ENCODE data around the gene OSBPL1A. TPM values are rescaled to one million over a fixed set of nuclear protein-coding genes. Genes with fewer than 3 reads are reported as not detected.

Gene OSBPL1A
- total RNA-seq, 4 donors from 2014 or later = 31.0 to 42.2 (median 32.4) TPM

- no peaks in the 10 kb centered on the region for H3K9me3 ChIP-seq
- WGBS = 92% methylated on average over 2 of the region's 2 CpGs
- H3K27ac ChIP-seq = no peak overlapping the region
- peaks cover 5% of the 10 kb centered on the region for H3K4me1 ChIP-seq
- peaks cover 3% of the 10 kb centered on the region for H3K36me3 ChIP-seq
- TF ChIP-seq CTCF (IDR thresholded peaks at IDR 0.05) = no peak
- TF ChIP-seq POLR2AphosphoS5 (IDR thresholded peaks at IDR 0.05) = no peak
- no peak for TF ChIP-seq POLR2A (IDR thresholded peaks at IDR 0.05)
- no peak for TF ChIP-seq EP300 (IDR thresholded peaks at IDR 0.05)
- no peak overlapping the region for H3K4me3 ChIP-seq
- no peak for DNase-seq (ENCODE audit: low spot score in 2 of 2)
- H3K27me3 ChIP-seq = no peaks in the 10 kb centered on the region
Measured at GRCh38 chr18:24220318-24220688, 177.3 kb downstream of the OSBPL1A start.

- peaks cover 8% of the 10 kb centered on the region for H3K4me1 ChIP-seq
- TF ChIP-seq EP300 (IDR thresholded peaks at IDR 0.05) (no peak), POLR2AphosphoS5 (IDR thresholded peaks at IDR 0.05) (no peak), POLR2A (IDR thresholded peaks at IDR 0.05) (no peak), CTCF (IDR thresholded peaks at IDR 0.05) (no peak)
- H3K27ac ChIP-seq = no peak overlapping the region
- H3K27me3 ChIP-seq = no peaks in the 10 kb centered on the region
- 87% methylated on average over 7 of the region's 7 CpGs for WGBS
- peaks cover 3% of the 10 kb centered on the region for H3K36me3 ChIP-seq
- no peak overlapping the region for H3K4me3 ChIP-seq
- DNase-seq (ENCODE audit: low spot score in 2 of 2) = no peak
- H3K9me3 ChIP-seq = no peaks in the 10 kb centered on the region
Measured at GRCh38 chr18:24219561-24220317, 177.9 kb downstream of the OSBPL1A start.

GRCh38 chr18:24214913-24215312, 182.7 kb downstream of the OSBPL1A start:
- Histone ChIP-seq H3K36me3 (no peaks in the 10 kb centered on the region), H3K27me3 (no peaks in the 10 kb centered on the region), H3K9me3 (no peaks in the 10 kb centered on the region), H3K27ac (no peak overlapping the region), H3K4me1 (peaks cover 8% of the 10 kb centered on the region), H3K4me3 (no peak overlapping the region)
- 55% methylated on average over 1 of the region's 1 CpG for WGBS
- no peak for TF ChIP-seq CTCF (IDR thresholded peaks at IDR 0.05)
- TF ChIP-seq POLR2A (IDR thresholded peaks at IDR 0.05) = no peak
- TF ChIP-seq EP300 (IDR thresholded peaks at IDR 0.05) = no peak
- TF ChIP-seq POLR2AphosphoS5 (IDR thresholded peaks at IDR 0.05) = no peak
- DNase-seq (ENCODE audit: low spot score in 2 of 2) = no peak

- Histone ChIP-seq H3K27me3 (no peaks in the 10 kb centered on the region), H3K27ac (no peak overlapping the region), H3K9me3 (no peaks in the 10 kb centered on the region), H3K4me3 (no peak overlapping the region), H3K36me3 (no peaks in the 10 kb centered on the region), H3K4me1 (peaks cover 8% of the 10 kb centered on the region)
- no peak for DNase-seq (ENCODE audit: low spot score in 2 of 2)
- TF ChIP-seq EP300 (IDR thresholded peaks at IDR 0.05) = no peak
- TF ChIP-seq POLR2AphosphoS5 (IDR thresholded peaks at IDR 0.05) = no peak
- no peak for TF ChIP-seq CTCF (IDR thresholded peaks at IDR 0.05)
- no peak for TF ChIP-seq POLR2A (IDR thresholded peaks at IDR 0.05)
- WGBS = 90% methylated on average over 6 of the region's 6 CpGs
Measured at GRCh38 chr18:24214144-24214543, 183.5 kb downstream of the OSBPL1A start.

- Histone ChIP-seq H3K27ac (no peak overlapping the region), H3K9me3 (no peaks in the 10 kb centered on the region), H3K27me3 (no peaks in the 10 kb centered on the region), H3K36me3 (no peaks in the 10 kb centered on the region), H3K4me3 (no peak overlapping the region), H3K4me1 (peaks cover 8% of the 10 kb centered on the region)
- DNase-seq (ENCODE audit: low spot score in 2 of 2) = no peak
- 69% methylated on average over 6 of the region's 6 CpGs for WGBS
- no peak for TF ChIP-seq POLR2A (IDR thresholded peaks at IDR 0.05)
- no peak for TF ChIP-seq POLR2AphosphoS5 (IDR thresholded peaks at IDR 0.05)
- TF ChIP-seq EP300 (IDR thresholded peaks at IDR 0.05) = no peak
- no peak for TF ChIP-seq CTCF (IDR thresholded peaks at IDR 0.05)
Measured at GRCh38 chr18:24212939-24213338, 184.7 kb downstream of the OSBPL1A start.

Measured in suprapubic skin (tissue), 4 donors.